ENCODE measurements around the gene ACSL1.

- TF ChIP-seq EZH2 (IDR thresholded peaks at IDR 0.05) (no peak), POLR2AphosphoS5 (IDR thresholded peaks at IDR 0.05; ENCODE audit: borderline replicate concordance, low read depth, low read length) (no peak)
Measured at GRCh38 chr4:184750926-184751584, 74.7 kb downstream of the ACSL1 start.
